ENCODE data around the gene ADAM8. TPM values are rescaled to one million over a fixed set of nuclear protein-coding genes. Genes with fewer than 3 reads are reported as not detected.
"Not testable (repeated sequence)": the region's sequence is repeated elsewhere in the genome, so short reads cannot be mapped to it uniquely, and the experiment has no call there.

Gene ADAM8
- polyA plus RNA-seq, 1 donor, result 3.3 TPM

DNA sequence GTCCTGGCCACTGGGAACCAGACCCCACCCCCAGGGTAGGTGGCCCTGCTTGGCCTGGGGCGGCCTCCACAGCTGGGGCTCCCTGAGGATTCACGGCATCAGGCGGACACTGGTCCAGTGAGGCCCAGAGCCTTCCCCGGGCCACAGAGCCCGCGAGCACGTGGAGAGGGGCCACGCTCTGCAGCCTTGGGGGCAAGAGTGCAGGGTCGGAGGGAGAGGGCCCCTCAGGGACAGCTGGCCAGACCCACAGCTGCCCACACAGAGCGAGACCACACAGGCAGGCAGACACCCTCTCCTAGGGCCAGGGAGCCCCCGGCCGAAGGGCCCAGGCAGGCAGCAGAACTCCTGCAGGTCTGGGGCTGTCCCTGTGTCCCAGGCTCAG, 28.3 kb downstream of the ADAM8 start:
- no peak for DNase-seq

- DNase-seq, result no peak
Observed at GRCh38 chr10:133247681-133248333, 28.9 kb downstream of the ADAM8 start.

- no peak for DNase-seq
Observed at GRCh38 chr10:133246236-133246626, 30.4 kb downstream of the ADAM8 start.

- no peak for DNase-seq
Observed at GRCh38 chr10:133245439-133246235, 31.0 kb downstream of the ADAM8 start.

- DNase-seq, result no peak
Observed at GRCh38 chr10:133243593-133243992, 33.1 kb downstream of the ADAM8 start.

DNA sequence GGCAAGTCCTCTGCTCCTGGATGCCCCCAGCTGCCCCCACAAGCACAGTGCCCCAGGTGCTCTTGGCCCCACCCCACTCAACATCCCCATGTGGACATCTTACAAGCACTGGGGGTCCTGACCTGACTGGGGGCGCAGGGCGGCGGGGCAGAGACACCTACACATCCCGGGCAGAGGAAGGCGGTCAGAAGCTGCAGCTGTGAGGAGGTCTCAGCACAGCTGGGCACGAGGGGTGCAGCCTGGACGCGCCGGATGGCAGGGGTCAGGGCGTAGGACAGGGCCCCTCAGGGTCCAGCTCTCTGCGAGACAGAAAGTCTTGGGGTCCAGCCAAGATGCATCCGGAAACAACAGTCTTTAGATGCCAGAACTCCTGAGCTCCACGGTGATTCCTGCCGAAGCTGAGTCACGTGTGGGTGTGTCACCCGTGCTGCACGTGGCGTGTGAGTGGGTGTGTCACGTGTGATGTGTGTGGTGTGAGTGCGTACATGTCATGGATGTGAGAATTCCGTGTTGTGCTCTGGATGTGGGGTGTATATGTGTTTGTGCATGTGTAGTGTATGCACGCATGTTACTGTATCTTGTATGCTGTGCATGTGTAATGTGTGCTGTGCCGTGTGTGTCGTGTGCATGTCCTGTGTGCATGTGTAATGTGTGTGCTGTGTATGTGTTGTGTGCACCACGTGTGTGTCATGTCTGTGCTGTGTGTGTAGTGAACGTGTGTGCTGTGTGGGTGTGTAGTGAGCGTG, 33.9 kb downstream of the ADAM8 start:
- DNase-seq, result no peak

DNA sequence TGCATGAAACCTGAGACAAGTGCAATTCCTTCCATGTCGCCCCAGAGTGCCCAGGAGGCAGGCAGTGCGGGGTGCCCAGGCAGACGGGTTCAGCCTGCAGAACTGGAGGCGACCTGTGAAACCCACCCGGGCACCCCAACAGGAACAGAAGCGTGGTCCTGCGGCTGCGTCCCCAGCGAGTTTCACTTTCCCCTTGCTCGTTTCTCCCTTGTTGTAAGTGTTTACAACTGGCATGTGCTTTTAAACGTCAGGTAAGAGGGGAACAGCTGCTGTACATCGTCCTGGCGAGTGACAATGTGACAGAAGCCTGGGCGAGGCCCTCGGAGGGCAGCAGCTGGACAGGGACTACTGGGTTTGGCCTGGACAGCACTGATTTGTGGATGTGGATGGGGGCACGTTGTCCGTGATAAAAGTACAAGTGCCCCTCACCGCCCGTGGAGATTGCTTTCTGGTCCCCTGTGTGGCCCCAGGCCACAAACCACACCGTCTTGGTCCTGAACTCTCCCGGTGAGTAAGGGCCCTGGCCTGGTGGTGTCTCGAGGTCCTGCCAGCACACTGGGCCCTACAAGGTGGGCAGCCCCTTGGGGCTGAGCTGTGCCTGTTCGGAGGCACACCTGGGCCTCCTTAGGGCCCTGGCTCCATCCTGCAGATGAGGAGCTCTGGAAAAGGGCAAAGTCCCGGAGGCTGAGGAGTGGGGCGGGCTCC, 35.0 kb downstream of the ADAM8 start:
- DNase-seq, result no peak

DNA sequence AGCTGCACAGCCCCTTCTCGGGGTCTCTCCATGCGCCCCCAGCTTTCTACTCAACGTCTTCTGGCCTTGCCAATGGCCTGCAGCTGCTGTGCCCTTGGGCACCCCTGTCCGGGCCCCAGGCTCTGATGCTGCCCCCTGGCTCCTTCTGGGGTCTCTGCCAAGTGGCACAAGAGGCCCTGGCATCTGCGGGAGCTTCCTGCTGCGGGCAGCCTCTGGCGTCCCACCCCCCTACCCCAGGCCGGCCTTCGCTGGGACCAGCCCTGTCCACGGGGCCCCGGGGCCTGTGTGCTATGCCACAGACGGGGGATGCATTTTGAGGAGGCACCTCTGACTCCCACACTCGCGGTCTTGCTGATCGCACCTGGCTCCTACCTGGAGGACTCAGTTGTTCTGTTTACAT, 36.7 kb downstream of the ADAM8 start:
- no peak for DNase-seq

DNA sequence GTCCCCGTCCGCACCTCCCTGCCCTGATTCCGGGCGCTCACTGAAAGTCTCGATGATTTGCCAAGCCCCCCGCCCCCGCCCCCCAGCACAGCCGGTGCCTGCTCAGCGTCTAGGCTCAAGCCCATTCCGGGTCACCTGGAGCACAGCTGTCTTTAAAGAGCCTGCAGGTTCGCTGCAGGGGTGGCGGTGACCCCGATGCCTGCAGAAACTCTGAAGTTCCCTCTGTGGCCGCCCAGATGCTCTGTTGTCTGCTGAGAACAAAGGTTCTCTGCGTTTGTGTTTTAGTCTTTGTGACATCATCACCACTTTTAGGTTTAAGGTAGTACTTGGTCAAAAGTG, 38.2 kb downstream of the ADAM8 start:
- DNase-seq, result no peak

- DNase-seq, result no peak
Observed at GRCh38 chr10:133237588-133238465, 38.8 kb downstream of the ADAM8 start, which contains the start of gene VENTX. VENTX (plus strand) TSS chr10:133237855; CDS start chr10:133237915, 60 bp downstream.

- no peak for DNase-seq
Observed at GRCh38 chr10:133237241-133237587, 39.5 kb downstream of the ADAM8 start.

DNA sequence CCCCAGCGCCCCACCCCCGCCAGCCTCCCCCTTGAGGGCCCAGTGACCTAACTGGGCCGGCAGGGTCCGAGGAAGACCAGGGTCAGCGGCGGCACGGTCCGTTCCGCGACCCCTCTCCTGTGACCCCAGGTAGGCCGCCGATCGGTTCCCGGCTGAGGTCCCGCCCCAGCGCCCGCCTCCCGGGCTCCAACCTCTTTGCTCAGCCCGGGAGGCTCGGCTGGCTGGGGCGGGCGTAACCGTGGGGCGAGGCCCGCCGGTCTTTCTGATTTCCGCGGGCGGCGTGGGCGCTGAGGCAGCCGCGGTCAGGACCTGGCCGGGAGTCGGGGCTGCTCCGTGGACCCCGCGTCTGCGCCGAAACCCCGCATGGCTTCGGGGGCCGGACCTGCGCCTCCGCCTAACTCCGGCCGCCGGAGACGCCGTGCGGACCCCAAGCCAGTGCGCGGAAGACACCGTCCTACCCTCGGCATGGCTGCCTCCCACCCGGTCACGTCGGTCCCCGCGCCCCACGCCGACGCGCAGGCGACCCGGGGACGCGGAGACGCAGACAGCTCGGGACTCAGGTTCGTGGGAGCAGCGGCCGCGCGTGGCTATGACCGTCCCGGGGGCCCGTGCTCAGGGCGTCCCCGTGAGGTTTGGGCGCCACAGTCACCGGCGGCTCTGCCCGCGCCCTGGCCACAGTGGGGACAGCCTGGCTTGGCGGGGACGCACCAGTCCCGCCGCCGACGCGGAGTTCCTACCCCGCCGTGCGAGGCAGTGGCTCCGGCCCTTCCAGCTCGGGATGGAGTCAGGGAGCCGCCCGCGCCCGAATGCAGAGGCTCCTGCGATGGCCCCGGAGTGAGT, 40.0 kb downstream of the ADAM8 start:
- no peak for DNase-seq

DNA sequence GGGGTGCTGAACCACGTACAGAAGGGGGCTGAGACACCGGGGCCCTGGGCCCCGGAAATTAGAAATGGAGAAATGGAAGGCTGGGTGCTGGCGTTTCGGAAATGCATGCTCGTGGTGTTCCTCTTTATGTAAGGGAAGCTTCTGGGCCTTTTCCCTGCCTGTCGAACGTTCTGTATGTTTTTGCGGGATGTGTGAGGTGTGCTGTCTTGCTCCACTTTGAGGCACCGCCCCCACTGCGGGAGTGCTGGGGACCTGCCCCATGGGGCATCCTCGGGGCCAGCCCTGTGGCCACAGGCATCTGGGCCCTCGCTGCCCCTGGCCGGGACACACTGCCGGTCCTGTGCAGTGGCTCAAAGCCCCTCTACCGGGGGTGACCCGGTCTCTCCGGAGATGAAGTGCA, 40.7 kb downstream of the ADAM8 start:
- DNase-seq, result no peak

DNA sequence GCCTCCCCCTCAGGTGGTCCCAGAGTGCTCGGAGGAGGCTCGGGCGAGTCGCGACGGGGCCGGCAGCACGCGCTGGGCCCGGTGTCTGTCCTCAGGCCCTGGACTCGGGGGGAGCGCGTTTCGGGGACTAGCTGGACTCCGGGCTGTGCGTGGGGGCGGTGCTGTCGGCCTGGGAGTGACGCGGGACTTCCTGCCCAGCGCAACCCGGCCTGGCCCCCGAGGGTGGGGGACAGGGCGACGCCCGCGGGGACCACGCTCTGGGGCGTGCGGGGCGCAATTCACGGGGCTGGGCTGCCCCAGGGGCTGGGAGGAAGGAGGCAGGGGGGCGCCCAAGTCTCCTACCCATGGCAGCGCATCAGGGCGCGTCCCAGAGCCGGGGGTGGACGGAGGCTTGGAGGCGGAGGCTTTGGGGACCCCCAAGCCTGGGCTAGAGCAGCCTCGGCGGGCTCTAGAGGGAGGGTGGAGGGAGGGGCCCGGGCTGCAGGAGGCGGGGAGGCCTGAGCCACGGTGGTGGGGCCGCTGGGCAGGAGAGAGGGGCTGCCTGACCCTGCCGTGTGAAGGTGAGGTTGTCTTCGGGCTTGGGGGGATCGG, 41.3 kb downstream of the ADAM8 start:
- DNase-seq, result no peak

DNA sequence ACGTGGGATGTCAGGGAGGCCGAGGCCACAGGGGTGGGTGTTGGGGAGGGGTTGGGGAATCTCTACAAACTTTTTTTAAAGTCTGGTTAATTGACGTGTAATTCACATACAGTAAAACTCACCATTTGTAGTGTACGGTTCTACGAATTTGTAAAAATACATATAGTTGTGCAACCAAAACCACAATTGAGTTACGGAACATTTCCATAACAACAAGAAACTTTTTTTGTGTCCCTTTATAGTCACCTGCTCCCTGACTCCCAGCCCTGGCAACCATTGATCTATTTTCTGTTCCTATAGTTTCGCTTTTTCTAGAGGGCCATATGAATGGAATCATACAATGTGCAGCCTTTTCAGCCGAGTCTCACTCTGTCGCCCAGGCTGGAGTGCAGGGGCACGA, 41.9 kb downstream of the ADAM8 start:
- not testable (repeated sequence) for DNase-seq

GRCh38 chr10:133231946-133232574, 44.6 kb downstream of the ADAM8 start:
- DNase-seq, result no peak

GRCh38 chr10:133231244-133231945, 45.3 kb downstream of the ADAM8 start:
- DNase-seq, result no peak

DNA sequence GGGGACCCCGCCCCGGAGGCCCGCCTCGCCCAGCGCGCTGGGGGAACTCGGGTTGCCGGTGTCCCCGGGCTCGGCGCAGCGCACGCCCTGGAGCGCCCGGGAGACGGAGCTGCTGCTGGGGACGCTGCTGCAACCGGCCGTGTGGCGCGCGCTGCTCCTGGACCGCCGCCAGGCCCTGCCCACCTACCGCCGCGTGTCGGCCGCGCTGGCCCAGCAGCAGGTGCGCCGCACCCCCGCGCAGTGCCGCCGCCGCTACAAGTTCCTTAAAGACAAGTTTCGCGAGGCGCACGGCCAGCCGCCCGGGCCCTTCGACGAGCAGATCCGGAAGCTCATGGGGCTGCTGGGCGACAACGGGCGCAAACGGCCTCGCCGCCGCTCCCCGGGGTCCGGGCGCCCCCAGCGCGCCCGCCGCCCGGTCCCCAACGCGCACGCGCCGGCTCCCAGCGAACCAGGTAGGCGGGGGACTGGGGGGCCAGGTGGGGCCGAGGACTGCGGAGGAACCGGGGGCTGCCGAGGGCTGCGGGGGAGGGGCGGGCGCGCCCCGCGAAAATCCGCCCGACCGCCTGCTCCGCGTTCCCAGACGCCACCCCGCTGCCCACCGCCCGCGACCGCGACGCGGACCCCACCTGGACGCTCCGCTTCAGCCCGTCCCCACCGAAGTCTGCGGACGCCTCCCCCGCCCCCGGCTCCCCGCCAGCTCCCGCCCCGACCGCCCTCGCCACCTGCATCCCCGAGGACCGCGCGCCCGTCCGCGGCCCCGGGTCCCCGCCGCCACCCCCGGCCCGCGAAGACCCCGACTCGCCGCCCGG, 46.1 kb downstream of the ADAM8 start:
- DNase-seq, result no peak

- DNase-seq, result no peak
Observed at GRCh38 chr10:133230044-133230361, 46.7 kb downstream of the ADAM8 start, which contains the start of gene UTF1. UTF1 (plus strand) TSS chr10:133230217; CDS start chr10:133230289, 72 bp downstream.

Data from hindlimb muscle (tissue), 1 donor.